ENCODE results near the gene MON1B. TPM values are rescaled to one million over a fixed set of nuclear protein-coding genes. Genes with fewer than 3 reads are reported as not detected.

Gene MON1B
- total and polyA plus RNA-seq, 2 donors (not counting 3 experiments of a cell fraction or from before 2014, with no cell fraction given), result 35.8 to 57.0 TPM

DNA sequence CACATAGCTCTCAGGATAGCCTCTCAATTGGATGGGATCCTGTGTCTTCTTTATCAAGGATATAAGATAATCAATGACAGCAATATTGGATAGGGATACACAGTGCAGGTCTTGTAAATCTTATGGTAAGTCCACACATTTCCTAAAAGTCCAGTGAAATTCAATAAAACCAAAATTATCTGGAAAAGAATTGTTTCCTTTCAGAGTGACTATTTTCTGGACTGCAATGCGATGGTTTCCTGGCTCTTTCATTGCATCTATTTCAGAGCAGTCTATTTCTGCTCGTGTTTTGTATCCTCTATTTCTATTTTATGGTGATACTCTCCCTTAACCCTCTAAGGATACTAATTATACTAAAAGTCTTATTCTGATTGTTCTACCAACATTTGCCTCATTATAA lies 24.3 kb upstream of the MON1B start:
- dilution Hi-C loops (cut with MboI; ENCODE audit: extremely low pct_ligation_motif_present, low sequenced_read_pairs), result no loop called here
- intact Hi-C loops (cut with micrococcal nuclease), result no loop called here
- TF ChIP-seq, protein P1, sequence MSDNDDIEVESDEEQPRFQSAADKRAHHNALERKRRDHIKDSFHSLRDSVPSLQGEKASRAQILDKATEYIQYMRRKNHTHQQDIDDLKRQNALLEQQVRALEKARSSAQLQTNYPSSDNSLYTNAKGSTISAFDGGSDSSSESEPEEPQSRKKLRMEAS (IDR thresholded peaks at IDR 0.05; ENCODE audit: insufficient read depth, insufficient read length), result no peak
- TF ChIP-seq FOS (IDR thresholded peaks at IDR 0.05; ENCODE audit: borderline replicate concordance, insufficient read depth, low read length) (no peak), EZH2 (IDR thresholded peaks at IDR 0.05; ENCODE audit: borderline replicate concordance, low read depth, low read length, severe bottlenecking) (no peak), MYC (IDR thresholded peaks at IDR 0.05; ENCODE audit: low read depth, low read length) (no peak), GATA2 (IDR thresholded peaks at IDR 0.05; ENCODE audit: insufficient read depth, insufficient read length, low read depth, low read length) (no peak), POLR2A (IDR thresholded peaks at IDR 0.05; ENCODE audit: low read depth, low read length) (no peak)
- TF ChIP-seq, protein P2, sequence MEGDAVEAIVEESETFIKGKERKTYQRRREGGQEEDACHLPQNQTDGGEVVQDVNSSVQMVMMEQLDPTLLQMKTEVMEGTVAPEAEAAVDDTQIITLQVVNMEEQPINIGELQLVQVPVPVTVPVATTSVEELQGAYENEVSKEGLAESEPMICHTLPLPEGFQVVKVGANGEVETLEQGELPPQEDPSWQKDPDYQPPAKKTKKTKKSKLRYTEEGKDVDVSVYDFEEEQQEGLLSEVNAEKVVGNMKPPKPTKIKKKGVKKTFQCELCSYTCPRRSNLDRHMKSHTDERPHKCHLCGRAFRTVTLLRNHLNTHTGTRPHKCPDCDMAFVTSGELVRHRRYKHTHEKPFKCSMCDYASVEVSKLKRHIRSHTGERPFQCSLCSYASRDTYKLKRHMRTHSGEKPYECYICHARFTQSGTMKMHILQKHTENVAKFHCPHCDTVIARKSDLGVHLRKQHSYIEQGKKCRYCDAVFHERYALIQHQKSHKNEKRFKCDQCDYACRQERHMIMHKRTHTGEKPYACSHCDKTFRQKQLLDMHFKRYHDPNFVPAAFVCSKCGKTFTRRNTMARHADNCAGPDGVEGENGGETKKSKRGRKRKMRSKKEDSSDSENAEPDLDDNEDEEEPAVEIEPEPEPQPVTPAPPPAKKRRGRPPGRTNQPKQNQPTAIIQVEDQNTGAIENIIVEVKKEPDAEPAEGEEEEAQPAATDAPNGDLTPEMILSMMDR (IDR thresholded peaks at IDR 0.05; ENCODE audit: extremely low read depth in 1 of 2, insufficient read depth in 1 of 2, low read depth in 1 of 2, low read length in 2 of 2), result no peak

More for the DNA sequence above, 24.3 kb upstream of the MON1B start:
- Histone ChIP-seq H4K20me1 (replicated peaks; ENCODE audit: control insufficient read depth, extremely low read depth, insufficient read depth, low read length) (no peaks in the 10 kb centered on the region), H3K36me3 (ENCODE audit: control insufficient read depth in 2 of 2, extremely low read depth in 1 of 2, insufficient read depth in 2 of 2, low read length in 2 of 2) (no peaks in the 10 kb centered on the region), H3K9me1 (replicated peaks; ENCODE audit: control insufficient read depth, extremely low read depth, insufficient read depth, low read length) (no peaks in the 10 kb centered on the region), H3K79me2 (ENCODE audit: control insufficient read depth, insufficient read depth, low read length) (no peaks in the 10 kb centered on the region), H3K9ac (replicated peaks; ENCODE audit: extremely low read depth, insufficient read depth, low read length) (no peak overlapping the region), H3K27ac (ENCODE audit: insufficient read depth, low read depth, low read length) (no peak overlapping the region), H3K4me3 (replicated peaks in 1 of 3; ENCODE audit: insufficient read depth in 1 of 3, low read depth in 1 of 3, low read length in 3 of 3) (no peak overlapping the region), H3K9me3 (replicated peaks; ENCODE audit: control insufficient read depth, insufficient read depth, low read length) (no peaks in the 10 kb centered on the region), H3K4me2 (ENCODE audit: insufficient read depth, low read length) (no peak overlapping the region), H3K27me3 (ENCODE audit: control insufficient read depth in 2 of 2, insufficient read depth in 2 of 2, low read length in 2 of 2) (peaks cover 4 to 6% of the 10 kb centered on the region in 2 experiments), H2AFZ (ENCODE audit: low read depth, low read length) (no peak overlapping the region), H3K4me1 (ENCODE audit: control insufficient read depth, extremely low read depth, insufficient read depth, low read length) (no peaks in the 10 kb centered on the region)
- POLR2A ChIA-PET, result no interaction called here
- BruUV-seq (replicated peaks), result no TSS peak
- DNase-seq (ENCODE audit: low read depth, low spot score) (no peak), FAIRE-seq (no peak)
- CTCF ChIA-PET, result no interaction called here
